Endothelial cell of umbilical vein (primary cell): Measurements from ENCODE around the gene RAB4A. TPM values are rescaled to one million over a fixed set of nuclear protein-coding genes. Genes with fewer than 3 reads are reported as not detected.

ENCODE experiments used
- BruUV-seq: library from RNA; stranded (reverse); fragments of 400-500 nt; replicated peaks from 2 replicates; lab custom pipeline; 2021; lab: Mats Ljungman, UMichigan
- CTCF ChIA-PET: fragments of 300-600, 350-600 bp; sonication (Branson Sonifier 250); formaldehyde crosslinking; loops from one replicate; lab custom pipeline; 2021; ENCODE audit warnings: antibody characterized with exemption, inconsistent platforms; lab: Charles Lee
- POLR2A ChIA-PET: fragments of 300-600, 350-600 bp; sonication (Branson Sonifier 250); formaldehyde crosslinking; loops from one replicate; lab custom pipeline; 2021; ENCODE audit warnings: antibody characterized with exemption, inconsistent platforms; lab: Charles Lee
- DNase-seq: peaks from one replicate; pipeline ENCODE4 v3.0.0-alpha.2; 2011; ENCODE audit warnings: low read depth, low spot score
- FAIRE-seq: peaks from 2 replicates; lab custom pipeline; 2011; peaks lifted over from hg19 to GRCh38; lab: Jason Lieb, UNC
- H2AFZ ChIP-seq: 2 replicates; pipeline ENCODE4 v1.6.0; 2012; ENCODE audit warnings: low read depth, low read length, control low read depth, inconsistent platforms
- H3K27ac ChIP-seq: 2 replicates; pipeline ENCODE4 v1.5.1; 2011; ENCODE audit warnings: low read depth, mild to moderate bottlenecking, control low read depth, low read length, moderate library complexity; ENCODE audit not compliant: insufficient read depth
- H3K27me3 ChIP-seq, 2 experiments: 2 replicates each; pipeline versions ENCODE4 v1.6.0 to v1.6.1; 2011; ENCODE audit warnings: low read length in 2 of 2, mixed read lengths in 1 of 2; ENCODE audit not compliant: control insufficient read depth in 2 of 2, insufficient read depth in 2 of 2
- H3K36me3 ChIP-seq, 2 experiments: 2 replicates in 1 of 2; 3 replicates in 1 of 2; pipeline ENCODE4 v1.5.1; 2011; ENCODE audit warnings: low read length in 2 of 2, mild to moderate bottlenecking in 1 of 2, moderate library complexity in 1 of 2; ENCODE audit not compliant: control insufficient read depth in 2 of 2, insufficient read depth in 2 of 2; ENCODE audit errors: extremely low read depth in 1 of 2
- H3K4me1 ChIP-seq: 3 replicates; pipeline ENCODE4 v1.5.1; 2011; ENCODE audit warnings: mild to moderate bottlenecking, low read length; ENCODE audit not compliant: control insufficient read depth, insufficient read depth; ENCODE audit errors: extremely low read depth
- H3K4me2 ChIP-seq: 2 replicates; pipeline ENCODE4 v1.6.1; 2011; ENCODE audit warnings: low read length, control low read depth, mixed read lengths; ENCODE audit not compliant: insufficient read depth
- H3K4me3 ChIP-seq, 3 experiments: fragments of 200-600 bp in 1 of 3; sonication (generic), shearing (Covaris generic) in 1 of 3; replicated peaks in 1 of 3; 2 replicates each; pipeline ENCODE4 v1.5.1; 2011 to 2016; ENCODE audit warnings: control low read depth in 3 of 3, low read length in 3 of 3, mild to moderate bottlenecking in 2 of 3, inconsistent platforms in 1 of 3, low read depth in 1 of 3, moderate library complexity in 1 of 3; ENCODE audit not compliant: insufficient read depth in 1 of 3
- H3K79me2 ChIP-seq: 2 replicates; pipeline ENCODE4 v1.6.0; 2012; ENCODE audit warnings: low read length, inconsistent platforms; ENCODE audit not compliant: control insufficient read depth, insufficient read depth
- H3K9ac ChIP-seq: replicated peaks from 2 replicates; pipeline ENCODE3; 2011; ENCODE audit warnings: low read length, control low read depth; ENCODE audit not compliant: insufficient read depth; ENCODE audit errors: extremely low read depth
- H3K9me1 ChIP-seq: replicated peaks from 3 replicates; pipeline ENCODE4 v1.6.0; 2011; ENCODE audit warnings: mild to moderate bottlenecking, low read length; ENCODE audit not compliant: control insufficient read depth, insufficient read depth; ENCODE audit errors: extremely low read depth
- H3K9me3 ChIP-seq: replicated peaks from 2 replicates; pipeline ENCODE4 v1.5.1; 2012; ENCODE audit warnings: low read length, inconsistent platforms; ENCODE audit not compliant: control insufficient read depth, insufficient read depth
- H4K20me1 ChIP-seq: replicated peaks from 2 replicates; pipeline ENCODE3; 2011; ENCODE audit warnings: mild to moderate bottlenecking, low read length; ENCODE audit not compliant: control insufficient read depth, insufficient read depth; ENCODE audit errors: extremely low read depth
- CTCF ChIP-seq, 2 donors: IDR thresholded peaks; 1 replicate in 1 of 2; 2 replicates in 1 of 2; pipeline ENCODE4 v1.5.1; 2011; ENCODE audit warnings: low read length in 2 of 2, mild to moderate bottlenecking in 2 of 2, moderate library complexity in 2 of 2, control low read depth in 1 of 2, inconsistent platforms in 1 of 2, low read depth in 1 of 2; ENCODE audit not compliant: insufficient read depth in 1 of 2; ENCODE audit errors: extremely low read depth in 1 of 2
- FOS ChIP-seq: IDR thresholded peaks from 2 replicates; pipeline ENCODE4 v1.6.1; 2011; ENCODE audit warnings: mild to moderate bottlenecking, low read length, moderate library complexity, borderline replicate concordance; ENCODE audit not compliant: insufficient read depth
- JUN ChIP-seq: IDR thresholded peaks from 2 replicates; pipeline ENCODE4 v1.6.1; 2011; ENCODE audit warnings: borderline replicate concordance, low read depth; ENCODE audit not compliant: insufficient read length, insufficient read depth
- MAX ChIP-seq: IDR thresholded peaks from 2 replicates; pipeline ENCODE4 v1.6.1; 2011; ENCODE audit not compliant: insufficient read depth, insufficient read length
- MYC ChIP-seq: IDR thresholded peaks from one replicate; pipeline ENCODE4 v1.6.1; 2011; ENCODE audit warnings: mild to moderate bottlenecking, low read depth, low read length
- POLR2AphosphoS5 ChIP-seq: IDR thresholded peaks from 2 replicates; pipeline ENCODE4 v1.6.1; 2012; ENCODE audit warnings: low read depth, mild to moderate bottlenecking, control low read depth, low read length, moderate library complexity; ENCODE audit not compliant: insufficient read depth
- dilution Hi-C: fragments of 300-500 bp; cut with MboI; formaldehyde crosslinking; loops from one replicate; pipeline ENCODE4 v1.15.0; 2019; ENCODE audit warnings: low sequenced_read_pairs; ENCODE audit not compliant: extremely low pct_ligation_motif_present
- intact Hi-C: fragments of 100-400 bp; cut with micrococcal nuclease; formaldehyde crosslinking; loops from one replicate; pipeline ENCODE4 v1.10.0; 2022
- polyA plus RNA-seq, 4 experiments: library from polyadenylated mRNA; depleted of rRNA in 3 of 4; stranded (reverse) in 3 of 4; unstranded in 1 of 4; fragments of >200 nt; gene quantifications; 2 replicates each; pipeline versions ENCODE4 v1.2.1 to v1.2.3, GENCODE V29; 2011 to 2012; ENCODE audit warnings: missing spikeins in 1 of 4
- total RNA-seq: library from RNA; stranded (reverse); gene quantifications from 2 replicates; pipeline ENCODE4 v1.2.3, GENCODE V29; 2021

Gene RAB4A
- total and polyA plus RNA-seq, 2 donors (not counting 3 experiments of a cell fraction or from before 2014, with no cell fraction given): 14.8 to 52.9 TPM

- Histone ChIP-seq H3K9me3 (no peaks in the 10 kb centered on the region), H2AFZ (no peak overlapping the region), H3K4me2 (no peak overlapping the region), H3K4me3 (no peak overlapping the region), H3K9me1 (no peaks in the 10 kb centered on the region), H3K4me1 (no peaks in the 10 kb centered on the region), H4K20me1 (no peaks in the 10 kb centered on the region), H3K79me2 (no peaks in the 10 kb centered on the region), H3K9ac (no peak overlapping the region), H3K27me3 (no peaks in the 10 kb centered on the region), H3K36me3 (peaks cover 3 to 8% of the 10 kb centered on the region in 2 experiments), H3K27ac (no peak overlapping the region)
- no peak for TF ChIP-seq MYC
- TF ChIP-seq MAX: no peak
- TF ChIP-seq CTCF (IDR thresholded peaks at IDR 0.05; ENCODE audit: extremely low read depth in 1 of 2, insufficient read depth in 1 of 2, low read depth in 1 of 2, low read length in 2 of 2): no peak
- no peak for TF ChIP-seq FOS
- TF ChIP-seq JUN: no peak
- TF ChIP-seq POLR2AphosphoS5: no peak
- ChIA-PET POLR2A (no interaction called here), CTCF (no interaction called here)
- DNase-seq (no peak), FAIRE-seq (no peak)
- no TSS peak for BruUV-seq
- intact Hi-C loops: no loop called here
- dilution Hi-C loops: no loop called here
Observed at GRCh38 chr1:229328598-229329362, 57.9 kb downstream of the RAB4A start.
